Neural progenitor cell (in vitro differentiated cells): ENCODE measurements around the gene PLG. TPM values are rescaled to one million over a fixed set of nuclear protein-coding genes. Genes with fewer than 3 reads are reported as not detected.
"Not testable (repeated sequence)": the region's sequence is repeated elsewhere in the genome, so short reads cannot be mapped to it uniquely, and the experiment has no call there.

ENCODE experiments used
- DNase-seq: peaks from one replicate; pipeline ENCODE4 v3.0.0-alpha.2; 2016; ENCODE audit warnings: low spot score
- H2AFZ ChIP-seq: fragments of 200-600 bp; sonication (generic); replicated peaks from 2 replicates; pipeline ENCODE4 v1.6.1; 2016; ENCODE audit warnings: antibody characterized with exemption
- H3F3A ChIP-seq: fragments of 200-600 bp; sonication (generic); 2 replicates; pipeline ENCODE4 v1.6.1; 2016; ENCODE audit warnings: antibody characterized with exemption, low read depth
- H3K27ac ChIP-seq: fragments of 200-600 bp; sonication (generic); 2 replicates; pipeline ENCODE4 v1.5.1; 2016; ENCODE audit warnings: mild to moderate bottlenecking
- H3K27me3 ChIP-seq: fragments of 200-600 bp; sonication (generic); 2 replicates; pipeline ENCODE4 v1.6.1; 2016; ENCODE audit warnings: mild to moderate bottlenecking, moderate library complexity
- H3K36me3 ChIP-seq: fragments of 200-600 bp; sonication (generic); 2 replicates; pipeline ENCODE4 v1.5.1; 2016
- H3K4me1 ChIP-seq: fragments of 200-600 bp; sonication (generic); 2 replicates; pipeline ENCODE4 v1.6.1; 2016; ENCODE audit warnings: mixed run types
- H3K4me2 ChIP-seq: fragments of 200-600 bp; sonication (generic); 2 replicates; pipeline ENCODE4 v1.6.1; 2016
- H3K4me3 ChIP-seq: fragments of 200-600 bp; sonication (generic); 2 replicates; pipeline ENCODE4 v1.5.1; 2016
- H3K79me2 ChIP-seq: fragments of 200-600 bp; sonication (generic); 2 replicates; pipeline ENCODE4 v1.6.1; 2016; ENCODE audit warnings: low read depth
- H3K9ac ChIP-seq: fragments of 200-600 bp; sonication (generic); 2 replicates; pipeline ENCODE4 v1.6.1; 2016
- H3K9me3 ChIP-seq: fragments of 200-600 bp; sonication (generic); 2 replicates; pipeline ENCODE4 v1.5.1; 2016; ENCODE audit warnings: low read depth
- H4K20me1 ChIP-seq: fragments of 200-600 bp; sonication (generic); 2 replicates; pipeline ENCODE4 v1.6.1; 2016; ENCODE audit warnings: low read depth
- H3K27ac Mint-ChIP-seq: 3 replicates; pipeline ENCODE4 v1.8.0; 2021; ENCODE audit warnings: mixed read lengths
- H3K27me3 Mint-ChIP-seq: 2 replicates; pipeline ENCODE4 v1.8.0; 2022; ENCODE audit warnings: low read depth, mild to moderate bottlenecking, inconsistent platforms, moderate library complexity, mixed read lengths; ENCODE audit not compliant: insufficient read depth
- H3K36me3 Mint-ChIP-seq: 3 replicates; pipeline ENCODE4 v1.8.0; 2021; ENCODE audit warnings: mixed read lengths
- H3K4me1 Mint-ChIP-seq: 3 replicates; pipeline ENCODE4 v1.8.0; 2021; ENCODE audit warnings: mixed read lengths
- H3K4me3 Mint-ChIP-seq: 3 replicates; pipeline ENCODE4 v1.8.0; 2021; ENCODE audit warnings: mild to moderate bottlenecking, moderate library complexity, mixed read lengths
- H3K9me3 Mint-ChIP-seq: 3 replicates; pipeline ENCODE4 v1.8.0; 2020; ENCODE audit warnings: mixed read lengths
- EZH2 ChIP-seq: fragments of 200-600 bp; sonication (generic); IDR thresholded peaks from 2 replicates; pipeline ENCODE4 v1.6.1; 2017; ENCODE audit warnings: antibody characterized with exemption, mild to moderate bottlenecking, moderate library complexity
- EZH2phosphoT487 ChIP-seq: fragments of 200-600 bp; sonication (generic); IDR thresholded peaks from 2 replicates; pipeline ENCODE4 v1.6.1; 2017; ENCODE audit warnings: antibody characterized with exemption
- total RNA-seq: library from RNA; depleted of rRNA; stranded (reverse); fragments of >200 nt; gene quantifications from 2 replicates; pipeline ENCODE4 v1.2.3, GENCODE V29; 2015; ENCODE audit warnings: low replicate concordance
- TF ChIP-seq, protein P1 (sequence below): fragments of 200-600 bp; sonication (generic); IDR thresholded peaks from 2 replicates; pipeline ENCODE4 v1.5.1; 2017; ENCODE audit warnings: antibody characterized with exemption, mild to moderate bottlenecking

The PLG gene
- total RNA-seq, 1 donor from 2014 or later: not detected

DNA sequence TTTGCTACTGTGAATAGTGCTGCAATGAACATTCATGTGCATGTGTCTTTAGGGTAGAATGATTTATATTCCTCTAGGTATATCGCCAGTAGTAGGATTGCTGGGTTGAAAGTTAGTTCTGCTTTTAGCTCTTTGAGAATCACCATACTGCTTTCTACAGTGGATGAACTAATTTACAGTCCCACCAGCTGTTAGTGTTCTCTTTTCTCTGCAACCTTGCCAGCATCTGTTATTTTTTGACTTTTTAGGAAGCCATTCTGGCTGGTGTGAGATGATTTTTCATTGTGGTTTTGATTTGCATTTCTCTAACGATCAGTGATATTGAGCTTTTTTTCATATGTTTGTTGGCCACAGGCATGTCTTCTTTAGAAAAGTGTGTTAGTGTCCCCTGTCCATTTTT lies 40.0 kb downstream of the PLG start:
- DNase-seq: no peak
- Histone ChIP-seq H3K4me2 (no peak overlapping the region), H3K4me1 (no peaks in the 10 kb centered on the region), H4K20me1 (no peaks in the 10 kb centered on the region), H3K36me3 (no peaks in the 10 kb centered on the region), H3K27me3 (no peaks in the 10 kb centered on the region), H3K79me2 (no peaks in the 10 kb centered on the region), H3K9ac (no peak overlapping the region), H3F3A (no peaks in the 10 kb centered on the region), H2AFZ (no peak overlapping the region), H3K27ac (no peak overlapping the region), H3K9me3 (peaks cover 4% of the 10 kb centered on the region), H3K4me3 (no peak overlapping the region)
- Mint-ChIP-seq H3K27me3 (peaks cover 8% of the 10 kb centered on the region), H3K36me3 (peaks cover 2% of the 10 kb centered on the region), H3K27ac (no peak overlapping the region), H3K4me1 (no peaks in the 10 kb centered on the region), H3K4me3 (no peak overlapping the region), H3K9me3 (peaks cover 32% of the 10 kb centered on the region)
- TF ChIP-seq EZH2phosphoT487: no peak
- TF ChIP-seq EZH2: no peak
- TF ChIP-seq, protein P1, sequence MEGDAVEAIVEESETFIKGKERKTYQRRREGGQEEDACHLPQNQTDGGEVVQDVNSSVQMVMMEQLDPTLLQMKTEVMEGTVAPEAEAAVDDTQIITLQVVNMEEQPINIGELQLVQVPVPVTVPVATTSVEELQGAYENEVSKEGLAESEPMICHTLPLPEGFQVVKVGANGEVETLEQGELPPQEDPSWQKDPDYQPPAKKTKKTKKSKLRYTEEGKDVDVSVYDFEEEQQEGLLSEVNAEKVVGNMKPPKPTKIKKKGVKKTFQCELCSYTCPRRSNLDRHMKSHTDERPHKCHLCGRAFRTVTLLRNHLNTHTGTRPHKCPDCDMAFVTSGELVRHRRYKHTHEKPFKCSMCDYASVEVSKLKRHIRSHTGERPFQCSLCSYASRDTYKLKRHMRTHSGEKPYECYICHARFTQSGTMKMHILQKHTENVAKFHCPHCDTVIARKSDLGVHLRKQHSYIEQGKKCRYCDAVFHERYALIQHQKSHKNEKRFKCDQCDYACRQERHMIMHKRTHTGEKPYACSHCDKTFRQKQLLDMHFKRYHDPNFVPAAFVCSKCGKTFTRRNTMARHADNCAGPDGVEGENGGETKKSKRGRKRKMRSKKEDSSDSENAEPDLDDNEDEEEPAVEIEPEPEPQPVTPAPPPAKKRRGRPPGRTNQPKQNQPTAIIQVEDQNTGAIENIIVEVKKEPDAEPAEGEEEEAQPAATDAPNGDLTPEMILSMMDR: no peak

- DNase-seq: peak; percentile 64
- peaks cover 14% of the 10 kb centered on the region for H3K9me3 Mint-ChIP-seq
- Histone ChIP-seq H3K4me2 (no peak overlapping the region), H4K20me1 (no peaks in the 10 kb centered on the region), H2AFZ (no peak overlapping the region), H3K36me3 (no peaks in the 10 kb centered on the region), H3K4me1 (no peaks in the 10 kb centered on the region), H3K27ac (no peak overlapping the region), H3K79me2 (no peaks in the 10 kb centered on the region), H3K9me3 (no peaks in the 10 kb centered on the region), H3K27me3 (no peaks in the 10 kb centered on the region), H3F3A (no peaks in the 10 kb centered on the region), H3K9ac (no peak overlapping the region), H3K4me3 (no peak overlapping the region)
- H3K4me3 Mint-ChIP-seq: no peak overlapping the region
- TF ChIP-seq EZH2 (no peak), EZH2phosphoT487 (no peak)
- TF ChIP-seq, protein P1: peak; percentile 70
- no peaks in the 10 kb centered on the region for H3K36me3 Mint-ChIP-seq
- H3K4me1 Mint-ChIP-seq: no peaks in the 10 kb centered on the region
- no peak overlapping the region for H3K27ac Mint-ChIP-seq
- H3K27me3 Mint-ChIP-seq: peaks cover 4% of the 10 kb centered on the region
Measured at GRCh38 chr6:160750276-160750689, 48.2 kb downstream of the PLG start.

DNA sequence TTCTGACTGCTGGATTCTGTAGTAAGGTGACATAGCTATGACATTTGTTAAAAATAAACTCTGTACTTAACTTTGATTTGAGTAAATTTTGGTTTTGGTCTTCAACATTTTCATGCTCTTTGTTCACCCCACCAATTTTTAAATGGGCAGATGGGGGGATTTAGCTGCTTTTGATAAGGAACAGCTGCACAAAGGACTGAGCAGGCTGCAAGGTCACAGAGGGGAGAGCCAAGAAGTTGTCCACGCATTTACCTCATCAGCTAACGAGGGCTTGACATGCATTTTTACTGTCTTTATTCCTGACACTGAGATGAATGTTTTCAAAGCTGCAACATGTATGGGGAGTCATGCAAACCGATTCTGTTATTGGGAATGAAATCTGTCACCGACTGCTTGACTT lies 51.2 kb downstream of the PLG start:
- not testable (repeated sequence) for H3K79me2 ChIP-seq, H3K9me3 Mint-ChIP-seq, H3K27ac ChIP-seq, H3K9ac ChIP-seq, H2AFZ ChIP-seq, H3K36me3 Mint-ChIP-seq, H3K4me3 Mint-ChIP-seq, H3K27ac Mint-ChIP-seq, H3K9me3 ChIP-seq, DNase-seq, H3K36me3 ChIP-seq, H3F3A ChIP-seq, H3K4me2 ChIP-seq, H4K20me1 ChIP-seq, H3K27me3 Mint-ChIP-seq, H3K27me3 ChIP-seq, H3K4me1 Mint-ChIP-seq, H3K4me3 ChIP-seq, H3K4me1 ChIP-seq

DNA sequence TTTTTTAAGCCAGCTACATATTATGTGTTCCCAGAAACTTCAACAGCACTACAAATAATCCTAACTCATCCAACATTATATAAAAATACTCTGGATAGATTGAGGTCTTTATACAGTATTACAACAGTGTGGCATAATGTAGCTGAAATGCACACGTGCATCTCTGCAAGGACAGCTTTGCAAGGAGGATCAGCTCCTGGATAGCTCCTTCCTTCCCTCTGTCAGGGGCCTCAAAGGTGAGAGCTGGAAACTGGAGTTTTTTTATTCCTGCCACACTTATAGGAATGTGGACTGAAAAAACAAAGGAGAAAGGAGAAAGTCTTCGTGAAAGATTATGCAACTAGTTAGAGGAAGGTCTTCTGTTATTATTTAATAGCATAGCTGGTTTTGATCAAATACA lies 53.1 kb downstream of the PLG start:
- Histone ChIP-seq H3K4me1 (no peaks in the 10 kb centered on the region), H3K27ac (no peak overlapping the region), H3K36me3 (no peaks in the 10 kb centered on the region), H3K79me2 (no peaks in the 10 kb centered on the region), H3K27me3 (no peaks in the 10 kb centered on the region), H2AFZ (no peak overlapping the region), H3K9me3 (no peaks in the 10 kb centered on the region), H3K4me2 (no peak overlapping the region), H3F3A (no peaks in the 10 kb centered on the region), H3K9ac (no peak overlapping the region), H4K20me1 (no peaks in the 10 kb centered on the region), H3K4me3 (no peak overlapping the region)
- no peaks in the 10 kb centered on the region for H3K9me3 Mint-ChIP-seq
- H3K36me3 Mint-ChIP-seq: no peaks in the 10 kb centered on the region
- peaks cover 7% of the 10 kb centered on the region for H3K27me3 Mint-ChIP-seq
- no peak for TF ChIP-seq EZH2
- no peak for TF ChIP-seq EZH2phosphoT487
- TF ChIP-seq, protein P1: no peak
- H3K4me3 Mint-ChIP-seq: no peak overlapping the region
- H3K27ac Mint-ChIP-seq: no peak overlapping the region
- no peak for DNase-seq
- no peaks in the 10 kb centered on the region for H3K4me1 Mint-ChIP-seq
